22Rv1 (cell line): Measurements from ENCODE around the gene PRKAG3.

Experiments used
- CTCF ChIP-seq: fragments of 450-650 bp; IDR thresholded peaks from 2 replicates; pipeline ENCODE4 v1.5.1; 2017; ENCODE audit warnings: mild to moderate bottlenecking
- ZFX ChIP-seq: fragments of 450-650 bp; IDR thresholded peaks from 2 replicates; pipeline ENCODE4 v1.6.1; 2017; ENCODE audit warnings: antibody characterized with exemption, borderline replicate concordance

DNA sequence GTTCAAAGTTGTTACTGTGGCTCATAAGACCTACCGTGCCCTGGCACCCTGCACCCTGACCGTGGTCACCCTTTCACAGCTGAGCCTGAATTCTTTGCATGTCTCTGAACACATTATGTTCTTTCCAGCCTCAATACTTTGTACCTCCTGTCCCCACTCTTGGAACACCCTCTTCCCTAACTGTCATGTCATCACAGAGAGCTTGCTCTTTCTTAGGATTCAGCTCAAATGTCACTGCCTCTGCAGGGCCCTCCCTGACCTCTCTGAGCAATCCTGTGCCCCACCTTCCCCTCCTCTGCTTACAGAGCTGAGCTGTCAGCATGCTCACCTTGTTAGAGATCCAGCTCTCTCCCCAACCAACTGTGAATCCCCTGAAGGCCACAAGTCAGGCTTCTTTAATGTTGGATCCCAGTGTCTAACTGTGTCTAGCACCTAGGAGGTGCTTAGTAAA lies 15.0 kb downstream of the PRKAG3 start:
- TF ChIP-seq CTCF (no peak), ZFX (no peak)
